GM18507 (cell line): ENCODE results near the gene SMG7.
A peak's percentile ranks its signal among the peaks of the same experiment; 100 is the strongest.

Experiments used
- DNase-seq: peaks from one replicate; pipeline ENCODE4 v3.0.0; 2011; ENCODE audit warnings: low read depth; ENCODE audit not compliant: insufficient read length; ENCODE audit errors: extremely low spot score
- FAIRE-seq: peaks from 2 replicates; lab custom pipeline; 2011; peaks lifted over from hg19 to GRCh38; lab: Jason Lieb, UNC

Gene SMG7

GRCh38 chr1:183582021-183582713 lies 109.9 kb downstream of the SMG7 start:
- no peak for FAIRE-seq
- DNase-seq, result no peak

GRCh38 chr1:183583466-183583865 lies 111.2 kb downstream of the SMG7 start:
- no peak for DNase-seq

GRCh38 chr1:183584147-183584546 lies 111.8 kb downstream of the SMG7 start:
- no peak for DNase-seq
- no peak for FAIRE-seq

More at GRCh38 chr1:183583466-183583865, 111.2 kb downstream of the SMG7 start:
- FAIRE-seq, result no peak

- no peak for FAIRE-seq
- no peak for DNase-seq
These were observed 112.7 kb downstream of the SMG7 start for GRCh38 chr1:183585038-183585437.

- DNase-seq, result no peak
- no peak for FAIRE-seq
These were observed 114.2 kb downstream of the SMG7 start for GRCh38 chr1:183586455-183586854.

- FAIRE-seq (no peak), DNase-seq (no peak)
These were observed 114.6 kb downstream of the SMG7 start for GRCh38 chr1:183586926-183587325.

- FAIRE-seq, result peak; percentile 58
These were observed 116.5 kb downstream of the SMG7 start for GRCh38 chr1:183588827-183589226.

GRCh38 chr1:183589384-183589783 lies 117.1 kb downstream of the SMG7 start:
- DNase-seq (no peak), FAIRE-seq (no peak)

More at GRCh38 chr1:183588827-183589226, 116.5 kb downstream of the SMG7 start:
- no peak for DNase-seq

GRCh38 chr1:183589874-183590243 lies 117.6 kb downstream of the SMG7 start:
- DNase-seq, result no peak
- peak; percentile 72 for FAIRE-seq

GRCh38 chr1:183590244-183591191 lies 118.2 kb downstream of the SMG7 start, which contains the start of gene NCF2:
Gene NCF2, minus strand, starts transcription at chr1:183590459. Its CDS starts 130 bp downstream, at chr1:183590329.
- peak; percentile 99 for FAIRE-seq
- peak; percentile 69 for DNase-seq

- DNase-seq (no peak), FAIRE-seq (no peak)
These were observed 120.4 kb downstream of the SMG7 start for GRCh38 chr1:183592733-183593132.

- DNase-seq, result no peak
These were observed 121.1 kb downstream of the SMG7 start for GRCh38 chr1:183593356-183593755.

GRCh38 chr1:183595537-183595936 lies 123.2 kb downstream of the SMG7 start:
- DNase-seq, result no peak
- FAIRE-seq, result no peak

More at GRCh38 chr1:183593356-183593755, 121.1 kb downstream of the SMG7 start:
- FAIRE-seq, result peak; percentile 95

GRCh38 chr1:183596500-183596899 lies 124.2 kb downstream of the SMG7 start:
- DNase-seq (no peak), FAIRE-seq (no peak)

GRCh38 chr1:183597656-183598347 lies 125.5 kb downstream of the SMG7 start:
- no peak for DNase-seq
- no peak for FAIRE-seq

- DNase-seq (no peak), FAIRE-seq (peak; percentile 88)
These were observed 126.1 kb downstream of the SMG7 start for GRCh38 chr1:183598386-183598785.

- FAIRE-seq (no peak), DNase-seq (no peak)
These were observed 127.8 kb downstream of the SMG7 start for GRCh38 chr1:183600136-183600535.

- FAIRE-seq, result no peak
- DNase-seq, result no peak
These were observed 128.3 kb downstream of the SMG7 start for GRCh38 chr1:183600634-183601033.

GRCh38 chr1:183602510-183602909 lies 130.2 kb downstream of the SMG7 start:
- DNase-seq (no peak), FAIRE-seq (no peak)
